GM03348 (cell line): Measurements from ENCODE around the gene PDCD2L.

Experiments
- DNase-seq: peaks from one replicate; pipeline ENCODE4 v3.0.0; 2012; ENCODE audit warnings: low spot score

PDCD2L gene

DNA sequence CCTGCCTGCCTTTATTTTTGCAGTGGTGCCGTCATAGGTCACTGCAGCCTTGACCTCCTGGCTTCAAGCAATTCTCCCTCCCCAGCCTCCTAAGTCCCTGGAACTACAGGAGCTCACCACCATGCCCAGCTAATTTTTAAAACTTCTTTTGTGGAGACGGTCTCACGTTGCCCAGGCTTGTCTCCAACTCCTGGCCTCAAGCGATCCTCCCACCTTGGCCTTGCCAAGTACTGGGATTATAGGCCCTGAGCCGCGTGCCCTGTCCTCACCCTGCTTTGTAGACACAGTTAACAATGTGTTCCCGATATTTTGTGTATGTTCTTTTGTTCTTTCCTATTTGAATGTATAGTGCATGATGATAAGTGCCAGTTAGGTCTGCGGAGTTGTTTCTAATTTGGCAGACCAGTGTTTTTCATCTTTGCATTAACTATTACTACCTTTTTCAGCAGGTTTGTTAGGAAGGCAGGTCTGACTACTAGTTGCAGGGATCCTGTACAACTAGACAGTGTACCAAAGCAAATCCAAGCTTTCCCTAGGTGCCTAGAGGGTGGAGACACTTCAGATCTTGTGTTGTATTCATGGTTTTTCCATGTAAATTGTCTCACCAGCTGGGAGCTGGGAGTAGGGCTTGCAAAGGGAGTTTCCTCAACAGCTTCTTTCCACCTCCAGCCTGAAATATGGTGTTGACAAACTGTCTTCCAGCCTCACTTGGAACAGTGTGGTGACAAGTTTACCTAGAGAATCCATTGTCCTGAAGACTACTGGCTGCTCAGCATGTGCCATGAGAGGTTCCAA lies 67.9 kb downstream of the PDCD2L start:
- DNase-seq: no peak

DNA sequence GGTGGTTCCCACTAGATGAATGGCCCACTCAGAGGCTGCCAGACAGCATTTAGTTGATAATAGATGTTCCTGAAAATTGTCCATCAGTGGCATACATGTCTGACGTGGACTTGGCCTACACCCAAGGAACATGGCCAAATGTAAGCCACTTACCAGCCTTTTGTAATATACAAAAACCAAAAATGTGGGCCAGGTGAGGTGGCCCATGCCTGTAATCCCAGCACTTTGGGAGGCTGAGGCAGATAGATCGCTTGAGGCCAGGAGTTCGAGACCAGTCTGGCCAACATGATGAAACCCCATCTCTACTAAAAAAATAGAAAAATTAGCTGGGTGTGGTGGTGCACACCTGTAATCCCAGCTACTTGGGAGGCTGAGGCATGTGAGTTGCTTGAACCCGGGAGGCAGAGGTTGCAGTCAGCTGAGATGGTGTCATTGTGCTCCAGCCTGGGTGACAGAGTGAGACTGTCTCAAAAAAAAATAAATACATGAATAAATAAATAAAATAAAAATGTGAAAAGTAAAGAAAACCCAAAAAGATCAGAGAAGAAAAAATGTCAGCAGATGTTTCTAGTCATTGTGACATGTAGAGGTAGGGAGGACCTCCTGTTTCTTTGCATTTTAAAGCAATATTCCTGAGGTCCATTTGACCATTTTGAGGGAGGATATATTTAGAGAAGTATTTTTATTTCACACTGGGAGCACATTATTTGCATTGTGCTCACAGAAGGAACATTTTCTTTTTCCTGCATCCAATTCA lies 70.2 kb downstream of the PDCD2L start:
- no peak for DNase-seq

DNA sequence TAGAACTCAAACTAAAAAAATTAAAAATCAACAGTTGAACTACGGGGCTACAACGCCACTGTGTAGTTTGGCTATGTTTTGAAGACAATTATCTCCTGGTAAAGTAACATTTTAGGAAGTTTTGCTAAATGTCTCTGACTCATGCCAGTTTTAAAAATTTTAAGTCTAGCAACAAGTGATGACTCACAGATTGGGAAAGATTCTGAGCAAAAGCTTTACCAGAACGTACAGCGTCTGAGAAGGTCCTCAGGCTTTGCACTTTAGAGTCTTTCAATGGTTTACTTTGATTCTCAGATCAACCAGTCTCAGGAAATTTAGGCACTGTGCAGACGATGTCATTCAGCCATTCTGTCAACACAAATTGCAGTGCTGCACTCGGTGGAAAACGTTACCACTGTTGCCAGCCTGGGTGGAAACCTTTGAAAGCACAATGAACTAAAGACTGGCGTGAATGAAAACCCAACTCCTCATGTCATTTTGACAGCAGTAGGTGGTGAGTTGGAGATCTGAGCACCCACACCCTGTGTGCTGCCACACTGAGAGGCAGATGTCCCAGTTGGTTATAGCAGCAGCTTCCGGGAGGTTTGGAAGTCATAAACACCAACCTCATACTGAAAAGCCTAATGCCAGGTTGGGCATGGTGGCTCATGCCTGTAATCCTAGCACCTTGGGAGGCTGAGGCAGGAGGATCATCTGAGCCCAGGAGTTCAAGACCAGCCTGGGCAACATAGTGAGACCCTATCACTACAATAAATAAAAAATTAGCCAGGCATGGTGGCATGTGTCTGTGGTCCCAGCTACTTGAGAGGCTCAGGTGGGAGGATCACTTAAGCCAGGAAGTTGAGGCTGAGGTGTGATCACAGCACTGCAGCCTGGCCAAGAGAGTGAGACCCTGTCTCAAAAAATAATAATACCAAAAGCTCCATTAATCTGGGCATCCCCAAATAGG lies 71.1 kb downstream of the PDCD2L start:
- peak; percentile 79 for DNase-seq
